ENCODE data around the gene VTI1A.

The VTI1A gene

GRCh38 chr10:112797855-112798254 lies 350.8 kb downstream of the VTI1A start:
- Histone ChIP-seq H3K4me1 (ENCODE audit: insufficient read depth, low read length, poor library complexity, severe bottlenecking) (peaks cover 6% of the 10 kb centered on the region), H3K9me2 (replicated peaks; ENCODE audit: low read depth, low read length) (no peaks in the 10 kb centered on the region), H2AFZ (ENCODE audit: low read length) (no peak overlapping the region), H3F3A (ENCODE audit: low read depth) (no peaks in the 10 kb centered on the region), H3K79me2 (ENCODE audit: insufficient read depth, low read length) (no peaks in the 10 kb centered on the region), H3K4me3 (ENCODE audit: low read length, poor library complexity, severe bottlenecking) (no peak overlapping the region), H4K20me1 (ENCODE audit: insufficient read depth, low read length, poor library complexity, severe bottlenecking) (no peaks in the 10 kb centered on the region), H3K9me3 (ENCODE audit: insufficient read depth, low read depth, low read length) (no peaks in the 10 kb centered on the region), H3K4me2 (ENCODE audit: low read depth, low read length, poor library complexity, severe bottlenecking) (no peak overlapping the region), H3K36me3 (ENCODE audit: insufficient read depth, low read length) (no peaks in the 10 kb centered on the region), H3K27me3 (ENCODE audit: insufficient read depth, low read length, poor library complexity, severe bottlenecking) (no peaks in the 10 kb centered on the region), H3K9ac (ENCODE audit: low read depth, low read length, poor library complexity, severe bottlenecking) (no peak overlapping the region)
- TF ChIP-seq EZH2phosphoT487 (IDR thresholded peaks at IDR 0.05; ENCODE audit: borderline replicate concordance) (no peak), CTCF (conservative IDR thresholded peaks at IDR 0.05; ENCODE audit: low read length) (no peak)

GRCh38 chr10:112799038-112799437 lies 352.0 kb downstream of the VTI1A start:
- no peaks in the 10 kb centered on the region for H3F3A ChIP-seq (ENCODE audit: low read depth)
- H4K20me1 ChIP-seq (ENCODE audit: insufficient read depth, low read length, poor library complexity, severe bottlenecking) = no peaks in the 10 kb centered on the region
- no peak overlapping the region for H3K9ac ChIP-seq (ENCODE audit: low read depth, low read length, poor library complexity, severe bottlenecking)
- no peak overlapping the region for H2AFZ ChIP-seq (ENCODE audit: low read length)
- no peaks in the 10 kb centered on the region for H3K27me3 ChIP-seq (ENCODE audit: insufficient read depth, low read length, poor library complexity, severe bottlenecking)
- no peaks in the 10 kb centered on the region for H3K9me2 ChIP-seq (replicated peaks; ENCODE audit: low read depth, low read length)
- H3K4me2 ChIP-seq (ENCODE audit: low read depth, low read length, poor library complexity, severe bottlenecking) = no peak overlapping the region
- no peaks in the 10 kb centered on the region for H3K36me3 ChIP-seq (ENCODE audit: insufficient read depth, low read length)
- no peaks in the 10 kb centered on the region for H3K79me2 ChIP-seq (ENCODE audit: insufficient read depth, low read length)
- H3K4me1 ChIP-seq (ENCODE audit: insufficient read depth, low read length, poor library complexity, severe bottlenecking) = peaks cover 6% of the 10 kb centered on the region
- H3K4me3 ChIP-seq (ENCODE audit: low read length, poor library complexity, severe bottlenecking) = no peak overlapping the region
- no peaks in the 10 kb centered on the region for H3K9me3 ChIP-seq (ENCODE audit: insufficient read depth, low read depth, low read length)
- TF ChIP-seq CTCF (conservative IDR thresholded peaks at IDR 0.05; ENCODE audit: low read length) (no peak), EZH2phosphoT487 (IDR thresholded peaks at IDR 0.05; ENCODE audit: borderline replicate concordance) (no peak)

GRCh38 chr10:112799726-112800510 lies 352.9 kb downstream of the VTI1A start:
- Histone ChIP-seq H3K36me3 (ENCODE audit: insufficient read depth, low read length) (no peaks in the 10 kb centered on the region), H4K20me1 (ENCODE audit: insufficient read depth, low read length, poor library complexity, severe bottlenecking) (no peaks in the 10 kb centered on the region), H3K4me3 (ENCODE audit: low read length, poor library complexity, severe bottlenecking) (no peak overlapping the region), H3K79me2 (ENCODE audit: insufficient read depth, low read length) (no peaks in the 10 kb centered on the region), H3F3A (ENCODE audit: low read depth) (no peaks in the 10 kb centered on the region), H3K9ac (ENCODE audit: low read depth, low read length, poor library complexity, severe bottlenecking) (no peak overlapping the region), H3K27me3 (ENCODE audit: insufficient read depth, low read length, poor library complexity, severe bottlenecking) (no peaks in the 10 kb centered on the region), H3K9me3 (ENCODE audit: insufficient read depth, low read depth, low read length) (no peaks in the 10 kb centered on the region), H3K4me2 (ENCODE audit: low read depth, low read length, poor library complexity, severe bottlenecking) (no peak overlapping the region), H3K4me1 (ENCODE audit: insufficient read depth, low read length, poor library complexity, severe bottlenecking) (peaks cover 6% of the 10 kb centered on the region), H3K9me2 (replicated peaks; ENCODE audit: low read depth, low read length) (no peaks in the 10 kb centered on the region), H2AFZ (ENCODE audit: low read length) (no peak overlapping the region)
- no peak for TF ChIP-seq CTCF (conservative IDR thresholded peaks at IDR 0.05; ENCODE audit: low read length)
- TF ChIP-seq EZH2phosphoT487 (IDR thresholded peaks at IDR 0.05; ENCODE audit: borderline replicate concordance) = no peak

Measured in Loucy (cell line).